Osteoblast (primary cell): ENCODE measurements around the gene SMARCB1. TPM values are rescaled to one million over a fixed set of nuclear protein-coding genes. Genes with fewer than 3 reads are reported as not detected.

Experiments used
- DNase-seq: peaks from one replicate; pipeline ENCODE4 v3.0.0; 2011; ENCODE audit warnings: low spot score, mixed read lengths; ENCODE audit not compliant: insufficient read length; ENCODE audit errors: missing footprints
- H2AFZ ChIP-seq: 2 replicates; pipeline ENCODE4 v1.6.0; 2011; ENCODE audit warnings: mild to moderate bottlenecking, low read length
- H3K27ac ChIP-seq: 2 replicates; pipeline ENCODE4 v1.5.1; 2011; ENCODE audit warnings: mild to moderate bottlenecking, low read depth, low read length, moderate library complexity
- H3K27me3 ChIP-seq: 2 replicates; pipeline ENCODE4 v1.6.0; 2012; ENCODE audit warnings: mild to moderate bottlenecking, control low read depth, inconsistent platforms, low read length, moderate library complexity; ENCODE audit not compliant: insufficient read depth
- H3K36me3 ChIP-seq: 2 replicates; pipeline ENCODE4 v1.5.1; 2011; ENCODE audit warnings: mild to moderate bottlenecking, low read length, control low read depth, moderate library complexity; ENCODE audit not compliant: insufficient read depth
- H3K4me1 ChIP-seq: 2 replicates; pipeline ENCODE4 v1.5.1; 2011; ENCODE audit warnings: mild to moderate bottlenecking, low read length, control low read depth, moderate library complexity; ENCODE audit not compliant: insufficient read depth
- H3K4me2 ChIP-seq: 2 replicates; pipeline ENCODE4 v1.6.0; 2011; ENCODE audit warnings: mild to moderate bottlenecking, low read length; ENCODE audit not compliant: insufficient read depth
- H3K4me3 ChIP-seq: fragments of 200-600 bp; sonication (generic); 3 replicates; pipeline ENCODE4 v1.5.1; 2012; ENCODE audit warnings: mild to moderate bottlenecking, low read length, inconsistent platforms; ENCODE audit not compliant: insufficient read depth
- H3K79me2 ChIP-seq: 2 replicates; pipeline ENCODE4 v1.6.0; 2012; ENCODE audit warnings: mild to moderate bottlenecking, low read length, control low read depth, inconsistent platforms; ENCODE audit not compliant: insufficient read depth
- H3K9me3 ChIP-seq: 2 replicates; pipeline ENCODE4 v1.5.1; 2011; ENCODE audit warnings: low read depth, low read length, control low read depth
- H4K20me1 ChIP-seq: 2 replicates; pipeline ENCODE4 v1.6.0; 2012; ENCODE audit warnings: mild to moderate bottlenecking, low read length, control low read depth; ENCODE audit not compliant: insufficient read depth
- CTCF ChIP-seq: IDR thresholded peaks from 2 replicates; pipeline ENCODE4 v1.5.1; 2011; ENCODE audit warnings: mild to moderate bottlenecking, low read depth, low read length, moderate library complexity; ENCODE audit errors: extremely low read depth
- total RNA-seq: library from RNA; depleted of rRNA; stranded (reverse); fragments of >200 nt; gene quantifications from 2 replicates; pipeline ENCODE4 v1.2.3, GENCODE V29; 2012

The SMARCB1 gene
- total RNA-seq, 1 donor = 49.2 TPM

DNA sequence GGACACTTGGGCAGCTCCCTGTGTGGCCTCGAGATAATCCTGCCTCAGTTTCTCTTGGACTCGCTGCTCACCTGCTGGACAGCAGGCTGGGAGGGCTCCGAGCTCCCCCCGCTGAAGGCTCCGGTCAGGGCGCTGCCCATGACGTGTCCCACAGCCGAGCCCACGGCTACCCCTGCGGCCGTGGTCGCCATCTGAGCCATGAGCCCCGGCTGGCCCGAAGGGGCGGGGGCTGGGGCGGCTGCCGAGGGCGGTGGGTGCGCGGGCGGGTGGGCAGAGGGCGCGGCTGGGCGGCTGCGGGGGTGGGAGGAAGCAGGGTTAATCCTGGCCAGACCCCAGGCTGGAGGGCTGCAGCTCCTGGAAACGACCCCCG, 19.5 kb upstream of the SMARCB1 start:
- no peak for DNase-seq
- H3K4me1 ChIP-seq = peaks cover 18% of the 10 kb centered on the region
- peak overlapping the region; percentile 87 for H3K4me3 ChIP-seq
- no peaks in the 10 kb centered on the region for H3K79me2 ChIP-seq
- H4K20me1 ChIP-seq = peaks cover 5% of the 10 kb centered on the region
- H3K27ac ChIP-seq = no peak overlapping the region
- peak overlapping the region; percentile 98 for H2AFZ ChIP-seq
- no peaks in the 10 kb centered on the region for H3K27me3 ChIP-seq
- H3K9me3 ChIP-seq = no peaks in the 10 kb centered on the region
- H3K36me3 ChIP-seq = no peaks in the 10 kb centered on the region
- no peak for TF ChIP-seq CTCF
- H3K4me2 ChIP-seq = peak overlapping the region; percentile 98

- Histone ChIP-seq H3K27ac (peak within 1 kb of the TSS; percentile 53), H3K9me3 (no peaks in the 10 kb centered on the region), H3K4me2 (peak within 1 kb of the TSS; percentile 98), H2AFZ (peak within 1 kb of the TSS; percentile 98), H3K4me1 (peaks cover 16% of the 10 kb centered on the region), H3K27me3 (no peaks in the 10 kb centered on the region), H3K79me2 (no peaks in the 10 kb centered on the region), H4K20me1 (peaks cover 5% of the 10 kb centered on the region), H3K36me3 (no peaks in the 10 kb centered on the region), H3K4me3 (peak within 1 kb of the TSS; percentile 87)
- peak; percentile 99 for DNase-seq
- peak; percentile 73 for TF ChIP-seq CTCF
Observed at GRCh38 chr22:23767673-23768548, 18.9 kb upstream of the SMARCB1 start, which contains the start of gene CHCHD10. Gene CHCHD10, minus strand, starts transcription at chr22:23767972. Its CDS starts 98 bp downstream, at chr22:23767874.

GRCh38 chr22:23769321-23769965, 17.3 kb upstream of the SMARCB1 start:
- H2AFZ ChIP-seq = no peak overlapping the region
- TF ChIP-seq CTCF = no peak
- H3K4me3 ChIP-seq = no peak overlapping the region
- H3K27me3 ChIP-seq = peaks cover 6% of the 10 kb centered on the region
- peaks cover 19% of the 10 kb centered on the region for H3K4me1 ChIP-seq
- no peak overlapping the region for H3K4me2 ChIP-seq
- H3K36me3 ChIP-seq = no peaks in the 10 kb centered on the region
- no peaks in the 10 kb centered on the region for H3K79me2 ChIP-seq
- peaks cover 5% of the 10 kb centered on the region for H4K20me1 ChIP-seq
- H3K9me3 ChIP-seq = no peaks in the 10 kb centered on the region
- peak; percentile 77 for DNase-seq
- no peak overlapping the region for H3K27ac ChIP-seq

DNA sequence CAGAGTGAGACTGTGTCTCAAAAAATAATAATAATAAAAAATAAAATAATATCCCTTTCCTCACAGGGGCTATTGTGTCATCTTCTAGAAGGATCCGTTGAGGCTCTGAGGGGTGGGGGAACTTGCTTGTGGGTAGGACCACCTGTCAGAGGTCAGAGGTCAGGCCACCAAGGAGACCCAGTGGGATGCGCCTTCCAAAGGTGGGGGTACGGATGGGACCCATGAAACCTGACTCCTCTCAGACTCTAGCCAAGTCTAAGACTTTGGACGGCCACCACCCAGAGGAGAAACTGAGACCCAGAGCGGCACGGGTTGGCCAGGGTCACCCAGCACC, 14.5 kb upstream of the SMARCB1 start:
- H3K27ac ChIP-seq = no peak overlapping the region
- no peaks in the 10 kb centered on the region for H3K9me3 ChIP-seq
- TF ChIP-seq CTCF = no peak
- no peaks in the 10 kb centered on the region for H3K36me3 ChIP-seq
- no peak for DNase-seq
- H4K20me1 ChIP-seq = no peaks in the 10 kb centered on the region
- H3K4me1 ChIP-seq = peaks cover 23% of the 10 kb centered on the region
- H3K27me3 ChIP-seq = peaks cover 6% of the 10 kb centered on the region
- peak overlapping the region; percentile 53 for H2AFZ ChIP-seq
- H3K4me3 ChIP-seq = peak overlapping the region; percentile 57
- no peaks in the 10 kb centered on the region for H3K79me2 ChIP-seq
- H3K4me2 ChIP-seq = peak overlapping the region; percentile 64
